Measurements from ENCODE around the gene EBPL.
A peak's percentile ranks its signal among the peaks of the same experiment; 100 is the strongest.

EBPL gene

DNA sequence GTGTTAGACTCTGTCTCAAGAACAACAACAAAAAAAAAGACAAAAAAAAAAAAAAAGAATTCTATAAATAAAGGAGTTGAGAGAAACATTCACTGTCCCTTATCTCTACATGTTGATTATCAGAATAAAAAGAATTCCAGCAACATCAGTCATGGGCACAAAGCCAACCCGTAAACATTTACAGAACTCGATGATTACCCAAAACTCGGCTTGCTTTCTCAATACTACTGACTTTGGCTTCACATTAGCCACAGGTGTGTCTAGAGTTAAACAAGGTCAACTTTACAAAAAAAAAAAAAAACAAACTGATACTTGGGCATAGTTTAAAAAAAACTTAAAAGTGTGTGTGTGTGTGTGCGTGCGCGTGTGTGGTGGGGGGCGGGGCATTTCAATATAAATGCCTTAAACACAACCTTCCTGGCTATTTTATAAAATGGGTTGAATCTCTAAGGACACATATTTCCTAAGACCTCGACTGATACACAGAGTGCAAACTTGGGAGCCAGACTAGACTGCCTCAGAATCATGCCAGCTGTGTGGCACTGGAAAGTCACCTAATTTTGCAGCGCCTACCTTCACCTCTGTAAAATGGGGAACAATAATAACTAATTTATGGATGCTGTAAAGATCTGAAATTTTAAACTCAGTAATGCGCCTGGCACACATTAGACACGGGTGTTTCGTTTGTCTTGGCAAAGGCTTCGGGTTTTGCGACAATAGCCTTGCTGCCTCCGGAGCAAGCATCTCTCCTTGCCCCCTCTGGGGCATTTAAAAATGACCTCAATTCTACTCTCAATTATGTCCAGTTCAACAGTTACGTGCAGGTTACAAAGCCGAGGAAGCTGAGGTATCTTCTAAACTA, 922 bp downstream of the EBPL start:
- Mint-ChIP-seq H3K27me3 (no peaks in the 10 kb centered on the region), H3K36me3 (peaks cover 2% of the 10 kb centered on the region), H3K4me1 (peaks cover 31% of the 10 kb centered on the region), H3K27ac (peak overlapping the region; percentile 75), H3K9me3 (no peaks in the 10 kb centered on the region), H3K4me3 (peak overlapping the region; percentile 94)

DNA sequence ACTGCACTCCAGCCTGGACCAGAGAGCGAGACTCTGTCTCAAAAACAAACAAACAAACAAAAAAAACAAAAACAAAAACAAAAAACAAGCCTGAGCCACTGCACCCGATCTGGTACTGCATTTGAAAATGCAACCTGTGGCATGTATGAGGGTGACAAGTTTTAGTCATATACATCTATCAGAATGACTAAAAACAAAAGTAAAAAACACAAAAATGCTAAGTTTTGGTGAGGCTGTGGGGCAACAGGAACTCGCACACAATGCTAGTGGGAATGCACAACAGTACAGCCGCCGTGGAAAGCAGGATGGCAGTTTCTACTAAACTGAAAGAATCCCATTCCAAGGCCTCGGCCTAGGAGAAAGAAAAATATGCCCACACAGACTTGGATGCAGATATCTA, 7.8 kb downstream of the EBPL start:
- no peaks in the 10 kb centered on the region for H3K27me3 Mint-ChIP-seq
- H3K27ac Mint-ChIP-seq: no peak overlapping the region
- no peaks in the 10 kb centered on the region for H3K9me3 Mint-ChIP-seq
- peaks cover 29% of the 10 kb centered on the region for H3K4me1 Mint-ChIP-seq
- no peak overlapping the region for H3K4me3 Mint-ChIP-seq
- peaks cover 5% of the 10 kb centered on the region for H3K36me3 Mint-ChIP-seq

DNA sequence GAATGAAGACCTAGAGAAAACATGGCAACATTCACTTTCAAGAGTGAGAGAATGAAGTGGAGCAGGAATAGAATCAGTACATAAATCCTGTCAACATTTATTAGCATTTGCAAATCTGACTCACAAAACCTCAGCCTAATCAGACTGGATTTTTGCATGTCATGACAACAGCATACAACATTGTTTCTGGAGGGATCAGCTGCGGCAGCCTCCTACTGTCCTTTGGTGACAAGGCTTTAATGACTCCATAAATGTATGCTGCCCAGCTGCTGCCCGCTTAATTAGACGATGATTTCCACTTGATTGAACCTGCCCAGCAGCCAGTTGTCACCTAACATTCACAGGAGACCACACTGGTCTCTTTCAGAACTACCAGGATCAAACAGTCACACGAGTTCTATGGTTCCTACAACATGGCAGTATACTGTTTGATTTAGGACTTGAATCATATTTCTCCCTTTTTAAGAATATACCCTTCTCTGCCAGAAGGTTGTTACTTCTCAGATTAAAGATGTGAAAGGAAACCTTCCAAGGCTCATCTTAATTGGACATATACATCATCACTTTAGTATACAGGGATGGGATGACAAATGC, 9.3 kb downstream of the EBPL start:
- H3K4me1 Mint-ChIP-seq: peaks cover 28% of the 10 kb centered on the region
- H3K27ac Mint-ChIP-seq: no peak overlapping the region
- no peak overlapping the region for H3K4me3 Mint-ChIP-seq
- no peaks in the 10 kb centered on the region for H3K27me3 Mint-ChIP-seq
- H3K36me3 Mint-ChIP-seq: peaks cover 5% of the 10 kb centered on the region
- H3K9me3 Mint-ChIP-seq: no peaks in the 10 kb centered on the region

DNA sequence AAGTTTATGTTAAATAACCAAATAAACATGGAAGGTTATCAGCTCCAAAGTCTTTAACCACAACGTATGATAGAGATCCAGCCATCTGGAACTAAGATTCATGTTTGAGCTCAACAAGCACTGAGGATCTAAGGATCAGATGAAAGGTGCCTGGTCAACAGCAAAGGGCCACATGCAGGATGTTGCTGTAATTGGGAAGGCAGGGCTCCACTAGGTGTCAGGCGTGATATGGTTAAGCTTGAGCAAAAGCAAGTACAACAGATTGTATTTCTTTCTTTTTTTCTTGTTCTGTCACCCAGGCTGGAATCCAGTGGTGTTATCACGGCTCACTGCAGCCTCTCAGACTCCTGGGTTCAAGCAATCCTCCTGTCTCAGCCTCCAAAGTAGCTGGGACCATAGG, 12.0 kb downstream of the EBPL start:
- H3K36me3 Mint-ChIP-seq: peaks cover 6% of the 10 kb centered on the region
- H3K4me3 Mint-ChIP-seq: no peak overlapping the region
- no peak overlapping the region for H3K27ac Mint-ChIP-seq
- peaks cover 14% of the 10 kb centered on the region for H3K4me1 Mint-ChIP-seq
- H3K27me3 Mint-ChIP-seq: no peaks in the 10 kb centered on the region
- no peaks in the 10 kb centered on the region for H3K9me3 Mint-ChIP-seq

DNA sequence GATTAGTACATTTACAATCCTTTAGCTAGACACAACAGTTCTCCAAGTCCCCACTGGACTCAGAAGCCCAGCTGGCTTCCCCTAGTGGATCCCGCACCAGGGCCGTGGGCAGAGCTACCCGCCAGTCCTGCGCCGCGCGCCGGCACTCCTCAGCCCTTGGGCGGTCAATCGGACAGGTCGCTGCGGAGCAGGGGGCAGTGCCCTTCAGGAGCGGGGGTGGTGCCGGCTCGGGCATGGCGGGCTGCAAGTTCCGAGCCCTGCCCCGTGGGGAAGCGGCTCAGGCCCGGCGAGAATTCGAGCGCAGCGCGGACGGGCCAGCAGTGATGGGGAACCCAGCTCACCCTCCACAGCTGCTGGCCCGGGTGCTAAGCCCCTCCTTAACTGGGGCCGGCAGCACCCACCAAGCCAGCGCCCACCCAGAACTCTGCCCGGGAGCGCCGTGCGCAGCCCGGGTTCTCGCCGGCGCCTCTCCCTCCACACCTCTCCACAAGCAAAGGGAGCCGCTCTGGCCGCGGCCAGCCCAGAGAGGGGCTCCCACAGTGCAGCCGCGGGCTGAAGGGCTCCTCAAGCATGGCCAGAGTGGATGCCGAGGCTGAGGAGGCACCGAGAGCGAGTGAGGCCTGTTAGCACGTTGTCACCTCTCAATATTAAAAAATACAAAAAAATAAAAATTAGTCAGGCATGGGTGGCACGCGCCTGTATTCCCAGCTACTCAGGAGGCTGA, 12.9 kb downstream of the EBPL start:
- Mint-ChIP-seq H3K4me3 (no peak overlapping the region), H3K9me3 (no peaks in the 10 kb centered on the region), H3K36me3 (peaks cover 6% of the 10 kb centered on the region), H3K4me1 (peaks cover 8% of the 10 kb centered on the region), H3K27me3 (no peaks in the 10 kb centered on the region), H3K27ac (no peak overlapping the region)

DNA sequence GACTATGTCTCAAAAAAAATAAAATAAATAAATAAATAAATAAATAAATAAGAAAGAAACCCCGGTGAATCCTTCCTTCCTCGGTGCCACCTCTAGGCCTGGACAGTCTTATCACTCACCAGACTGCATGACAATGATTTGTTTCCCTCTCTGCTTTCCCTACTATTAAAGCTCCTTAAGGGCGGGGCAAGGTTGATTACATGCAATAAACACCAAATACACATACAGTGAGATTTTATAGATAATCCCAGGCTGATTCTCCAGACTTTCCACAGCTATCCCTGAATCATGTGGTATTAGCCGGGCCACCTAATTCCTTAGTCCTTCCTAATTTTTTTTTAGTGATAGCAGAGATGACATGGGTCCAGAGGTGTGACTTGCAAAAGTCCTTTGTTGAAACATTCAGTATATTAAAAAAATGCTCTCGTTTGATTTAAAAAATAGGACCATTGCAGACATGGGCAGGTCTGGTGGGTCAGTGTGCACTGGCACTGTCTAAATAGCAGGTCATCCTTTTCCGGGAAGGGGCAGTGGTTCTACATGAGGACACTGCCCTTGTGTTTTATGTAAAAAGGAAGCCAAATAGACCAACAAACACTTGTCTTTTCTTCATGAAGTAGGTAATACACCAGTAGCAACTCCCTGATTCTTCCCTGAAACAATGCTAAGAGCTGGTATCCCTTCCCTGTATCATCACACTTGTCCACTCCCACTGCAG, 14.5 kb downstream of the EBPL start:
- H3K9me3 Mint-ChIP-seq: no peaks in the 10 kb centered on the region
- H3K27ac Mint-ChIP-seq: no peak overlapping the region
- H3K27me3 Mint-ChIP-seq: no peaks in the 10 kb centered on the region
- H3K4me3 Mint-ChIP-seq: no peak overlapping the region
- H3K4me1 Mint-ChIP-seq: peaks cover 8% of the 10 kb centered on the region
- peaks cover 6% of the 10 kb centered on the region for H3K36me3 Mint-ChIP-seq

DNA sequence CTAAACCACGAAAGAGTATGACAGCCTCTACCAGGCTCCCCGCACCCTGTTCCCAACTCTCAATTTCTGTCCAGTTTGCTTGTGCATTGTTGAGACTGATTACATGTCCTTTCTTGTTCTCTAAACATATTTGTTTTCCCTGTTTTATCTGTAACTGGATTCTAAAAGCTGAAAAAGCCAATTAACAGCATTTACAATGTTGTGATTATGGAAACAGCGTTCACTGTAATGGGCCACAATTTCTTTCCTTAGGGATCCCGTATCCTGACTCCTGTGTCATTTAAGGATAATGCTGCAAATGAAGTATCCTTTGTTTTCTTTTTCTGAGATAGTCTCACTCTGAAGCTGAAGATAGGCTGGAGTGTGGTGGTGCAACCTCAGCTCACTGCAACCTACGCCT, 20.5 kb downstream of the EBPL start:
- Mint-ChIP-seq H3K27me3 (no peaks in the 10 kb centered on the region), H3K4me3 (no peak overlapping the region), H3K4me1 (no peaks in the 10 kb centered on the region), H3K36me3 (peaks cover 6% of the 10 kb centered on the region), H3K9me3 (no peaks in the 10 kb centered on the region), H3K27ac (no peak overlapping the region)

DNA sequence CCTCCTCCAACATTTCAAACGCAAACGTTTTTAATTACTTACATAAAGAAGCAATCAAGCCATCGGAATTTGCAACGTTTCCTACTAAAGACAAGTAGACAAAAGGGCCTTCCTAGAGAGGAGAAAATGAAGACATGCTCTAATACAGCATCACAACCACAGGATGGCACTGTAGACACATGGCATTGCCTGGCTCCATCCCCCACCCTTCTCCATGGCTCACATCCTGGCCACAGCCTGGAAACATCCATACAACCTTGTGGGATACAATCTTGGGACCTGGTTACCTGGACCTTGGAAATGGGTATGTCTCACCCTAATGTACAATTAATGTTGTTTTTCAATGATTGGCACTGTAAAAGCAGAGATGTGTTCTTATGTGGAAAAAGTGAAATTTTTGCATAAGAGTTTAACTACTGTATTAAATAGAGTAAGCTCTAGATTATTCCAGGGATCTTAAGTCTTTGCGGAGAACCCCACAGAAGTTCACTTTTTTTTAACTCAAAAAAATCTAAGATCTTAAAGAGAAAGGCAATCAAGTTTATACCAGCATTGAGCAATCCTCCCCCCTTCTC, 21.5 kb downstream of the EBPL start:
- no peak overlapping the region for H3K4me3 Mint-ChIP-seq
- H3K4me1 Mint-ChIP-seq: no peaks in the 10 kb centered on the region
- no peaks in the 10 kb centered on the region for H3K27me3 Mint-ChIP-seq
- peaks cover 7% of the 10 kb centered on the region for H3K36me3 Mint-ChIP-seq
- no peak overlapping the region for H3K27ac Mint-ChIP-seq
- no peaks in the 10 kb centered on the region for H3K9me3 Mint-ChIP-seq

DNA sequence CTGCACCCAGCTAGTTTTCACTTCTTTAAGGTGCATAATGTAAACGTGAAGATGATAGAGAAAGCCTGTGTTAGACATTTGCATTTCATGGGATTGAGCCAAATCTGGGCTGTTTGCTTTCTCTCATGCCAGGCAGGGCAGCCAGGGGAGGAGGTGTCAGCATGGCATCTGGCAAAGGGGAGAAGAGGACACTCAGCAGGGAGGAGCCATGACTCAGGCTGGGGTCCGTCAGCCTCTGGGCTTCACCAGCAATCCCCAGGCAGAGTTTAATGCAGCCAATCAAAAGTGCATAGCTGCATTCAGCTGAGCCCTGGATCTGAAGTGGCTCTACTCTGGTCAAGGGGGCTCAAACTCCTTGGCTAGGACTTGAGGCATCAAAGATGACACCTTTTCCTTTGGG, 23.5 kb downstream of the EBPL start:
- Mint-ChIP-seq H3K27ac (no peak overlapping the region), H3K36me3 (peaks cover 7% of the 10 kb centered on the region), H3K27me3 (no peaks in the 10 kb centered on the region), H3K4me1 (no peaks in the 10 kb centered on the region), H3K4me3 (no peak overlapping the region), H3K9me3 (no peaks in the 10 kb centered on the region)

DNA sequence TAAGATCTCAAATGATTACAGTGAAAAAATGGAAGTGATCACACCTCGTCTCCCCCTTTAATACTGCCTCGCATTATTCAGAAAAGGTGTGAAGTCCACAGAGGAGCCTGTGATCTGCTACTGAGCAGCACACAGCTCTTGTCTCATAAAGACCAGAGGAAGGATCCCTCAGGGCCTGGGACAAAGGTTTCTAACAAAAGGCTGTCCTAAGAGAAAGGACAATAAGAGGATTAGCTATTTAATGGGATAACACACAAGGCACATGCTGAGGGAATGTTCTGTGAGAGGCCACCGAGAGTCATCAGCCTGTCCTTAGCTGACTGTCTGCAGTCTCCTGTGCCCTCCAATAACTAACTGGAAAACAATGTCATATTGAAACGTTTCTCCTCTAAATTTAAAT, 26.7 kb downstream of the EBPL start:
- Mint-ChIP-seq H3K9me3 (no peaks in the 10 kb centered on the region), H3K27me3 (no peaks in the 10 kb centered on the region), H3K36me3 (peaks cover 9% of the 10 kb centered on the region), H3K4me3 (no peak overlapping the region), H3K4me1 (no peaks in the 10 kb centered on the region), H3K27ac (no peak overlapping the region)

DNA sequence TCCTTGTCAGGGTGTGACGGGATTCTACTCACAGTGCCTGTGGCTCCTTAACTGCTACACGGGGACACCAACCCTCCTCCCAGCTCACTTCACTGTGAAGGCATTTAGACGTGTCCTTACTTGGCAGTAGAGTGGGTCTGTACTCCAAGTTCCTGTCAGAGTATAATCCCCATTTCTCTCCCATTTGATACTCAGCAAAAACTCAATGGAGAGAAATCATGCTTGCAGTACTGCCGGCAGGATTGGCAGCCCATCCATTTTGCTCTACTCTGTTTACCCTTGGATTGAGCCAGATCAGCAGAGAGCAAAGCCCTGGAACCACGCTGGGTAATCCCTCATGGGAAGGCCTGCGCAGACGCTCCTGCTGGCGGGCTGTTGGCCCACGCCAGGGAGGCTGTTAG, 34.0 kb downstream of the EBPL start:
- no peaks in the 10 kb centered on the region for H3K9me3 Mint-ChIP-seq
- no peak overlapping the region for H3K27ac Mint-ChIP-seq
- H3K36me3 Mint-ChIP-seq: peaks cover 4% of the 10 kb centered on the region
- H3K4me3 Mint-ChIP-seq: no peak overlapping the region
- H3K27me3 Mint-ChIP-seq: no peaks in the 10 kb centered on the region
- no peaks in the 10 kb centered on the region for H3K4me1 Mint-ChIP-seq

DNA sequence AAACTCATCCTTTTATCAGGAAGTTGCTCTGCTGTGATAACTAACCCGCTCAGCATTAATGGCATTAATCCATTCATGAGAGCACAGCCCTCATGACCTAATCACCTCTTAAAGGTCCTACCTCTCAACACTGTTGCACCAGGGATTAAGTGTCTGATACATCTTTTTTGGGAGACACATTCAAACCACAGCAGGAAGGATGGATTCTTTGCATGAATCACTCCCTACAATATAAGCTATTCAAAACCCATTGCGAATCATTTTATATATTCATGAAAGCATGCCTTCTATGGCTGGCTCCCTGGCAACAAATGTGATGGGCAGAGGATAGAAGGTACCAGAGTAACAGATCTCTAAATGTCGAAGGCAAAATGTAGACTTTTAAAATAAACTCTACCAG, 35.4 kb downstream of the EBPL start:
- no peak overlapping the region for H3K4me3 Mint-ChIP-seq
- no peaks in the 10 kb centered on the region for H3K4me1 Mint-ChIP-seq
- no peak overlapping the region for H3K27ac Mint-ChIP-seq
- H3K27me3 Mint-ChIP-seq: no peaks in the 10 kb centered on the region
- H3K9me3 Mint-ChIP-seq: no peaks in the 10 kb centered on the region
- H3K36me3 Mint-ChIP-seq: peaks cover 4% of the 10 kb centered on the region

DNA sequence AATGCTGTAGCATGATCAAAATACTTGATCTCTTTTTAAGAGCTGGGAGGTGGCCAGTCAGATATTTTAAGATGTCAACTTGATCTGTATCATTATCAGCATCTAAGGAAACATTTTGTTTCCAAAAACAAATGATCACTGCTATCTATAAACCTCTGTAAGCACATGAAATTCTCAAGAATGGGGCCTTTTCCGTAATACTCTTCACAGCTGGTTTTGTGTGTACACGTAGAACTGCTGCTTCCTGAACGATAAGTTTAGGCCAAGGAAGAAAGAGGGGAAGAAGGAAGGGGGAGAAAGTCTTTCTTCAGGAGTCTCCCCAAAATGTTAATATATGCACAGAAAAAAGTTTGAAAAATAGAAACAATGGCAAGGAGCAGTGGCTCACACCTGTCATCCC, 37.3 kb downstream of the EBPL start:
- Mint-ChIP-seq H3K36me3 (peaks cover 2% of the 10 kb centered on the region), H3K4me3 (no peak overlapping the region), H3K4me1 (no peaks in the 10 kb centered on the region), H3K27me3 (no peaks in the 10 kb centered on the region), H3K9me3 (no peaks in the 10 kb centered on the region), H3K27ac (no peak overlapping the region)

DNA sequence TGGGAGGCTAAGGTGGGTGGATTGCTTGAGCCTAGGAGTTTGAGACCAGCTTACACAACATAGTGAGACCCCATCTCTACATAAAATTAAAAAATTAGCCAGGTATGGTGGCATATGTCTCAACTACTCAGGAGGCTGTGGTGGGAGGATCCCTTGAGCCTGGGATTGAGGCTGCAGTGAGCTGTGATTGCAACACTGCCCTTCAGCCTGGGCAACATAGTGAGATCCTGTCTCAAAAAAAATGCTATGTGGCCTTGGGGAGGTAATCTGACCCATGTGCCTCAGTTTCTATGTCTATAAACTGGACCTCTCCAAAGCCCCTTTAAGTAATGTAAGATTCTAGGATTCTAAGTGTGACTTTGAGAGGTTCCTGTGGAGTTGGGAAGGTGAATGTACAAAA, 37.8 kb downstream of the EBPL start:
- Mint-ChIP-seq H3K4me3 (no peak overlapping the region), H3K36me3 (peaks cover 2% of the 10 kb centered on the region), H3K9me3 (no peaks in the 10 kb centered on the region), H3K4me1 (no peaks in the 10 kb centered on the region), H3K27ac (no peak overlapping the region), H3K27me3 (no peaks in the 10 kb centered on the region)

Data from activated naive CD4-positive, alpha-beta T cell treated with anti-CD3 and anti-CD28 coated beads, Interleukin-2, amount 50 U/mL, for 24 hours (primary cell).